Measurements from ENCODE around the gene KRT73.

- TF ChIP-seq, protein P1, sequence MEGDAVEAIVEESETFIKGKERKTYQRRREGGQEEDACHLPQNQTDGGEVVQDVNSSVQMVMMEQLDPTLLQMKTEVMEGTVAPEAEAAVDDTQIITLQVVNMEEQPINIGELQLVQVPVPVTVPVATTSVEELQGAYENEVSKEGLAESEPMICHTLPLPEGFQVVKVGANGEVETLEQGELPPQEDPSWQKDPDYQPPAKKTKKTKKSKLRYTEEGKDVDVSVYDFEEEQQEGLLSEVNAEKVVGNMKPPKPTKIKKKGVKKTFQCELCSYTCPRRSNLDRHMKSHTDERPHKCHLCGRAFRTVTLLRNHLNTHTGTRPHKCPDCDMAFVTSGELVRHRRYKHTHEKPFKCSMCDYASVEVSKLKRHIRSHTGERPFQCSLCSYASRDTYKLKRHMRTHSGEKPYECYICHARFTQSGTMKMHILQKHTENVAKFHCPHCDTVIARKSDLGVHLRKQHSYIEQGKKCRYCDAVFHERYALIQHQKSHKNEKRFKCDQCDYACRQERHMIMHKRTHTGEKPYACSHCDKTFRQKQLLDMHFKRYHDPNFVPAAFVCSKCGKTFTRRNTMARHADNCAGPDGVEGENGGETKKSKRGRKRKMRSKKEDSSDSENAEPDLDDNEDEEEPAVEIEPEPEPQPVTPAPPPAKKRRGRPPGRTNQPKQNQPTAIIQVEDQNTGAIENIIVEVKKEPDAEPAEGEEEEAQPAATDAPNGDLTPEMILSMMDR (IDR thresholded peaks at IDR 0.05): no peak
- TF ChIP-seq POLR2A (IDR thresholded peaks at IDR 0.05): no peak
- no peak for TF ChIP-seq POLR2AphosphoS5 (IDR thresholded peaks at IDR 0.05)
Observed at GRCh38 chr12:52600475-52600874, 17.9 kb downstream of the KRT73 start.
